Right lobe of liver (tissue), 6 donors: Measurements from ENCODE around the gene PCIF1. TPM values are rescaled to one million over a fixed set of nuclear protein-coding genes. Genes with fewer than 3 reads are reported as not detected.
"Not testable (repeated sequence)": the region's sequence is repeated elsewhere in the genome, so short reads cannot be mapped to it uniquely, and the experiment has no call there.

Source experiments
- ATAC-seq, 4 donors: fragments of 200-7000 bp; cut with Tn5 transposase; one replicate each; pipeline ENCODE4 v1.9.1; 2020; ENCODE audit warnings: mild to moderate bottlenecking in 4 of 4, moderate library complexity in 4 of 4
- DNase-seq, 3 donors: peaks; one replicate each; pipeline ENCODE4 v3.0.0-alpha.2; 2020
- H3K27ac ChIP-seq, 3 donors: fragments of 200-600 bp; one replicate each; pipeline ENCODE4 v1.8.0; 2022
- H3K27me3 ChIP-seq, 2 donors: fragments of 200-600 bp; one replicate each; pipeline ENCODE4 v1.8.0; 2022
- H3K36me3 ChIP-seq, 4 donors: fragments of 200-600 bp; sonication (generic) in 1 of 4; one replicate each; pipeline versions ENCODE4 v1.5.1 to v1.8.0; 2017 to 2022; ENCODE audit warnings: control low read depth in 1 of 4
- H3K4me1 ChIP-seq, 4 donors: fragments of 200-600 bp; sonication (generic) in 1 of 4; one replicate each; pipeline versions ENCODE4 v1.5.1 to v1.8.0; 2017 to 2022; ENCODE audit warnings: control low read depth in 1 of 4
- H3K4me3 ChIP-seq, 3 donors: fragments of 200-600 bp; one replicate each; pipeline ENCODE4 v1.8.0; 2022
- H3K9me3 ChIP-seq, 4 donors: fragments of 200-600 bp; sonication (generic) in 1 of 4; one replicate each; pipeline versions ENCODE4 v1.5.1 to v1.8.0; 2017 to 2022; ENCODE audit warnings: control low read depth in 1 of 4
- CTCF ChIP-seq, 4 donors: fragments of 200-600 bp in 3 of 4; fragments of 450-650 bp in 1 of 4; IDR thresholded peaks; one replicate each; pipeline versions ENCODE4 v1.5.1 to v1.8.0; 2016 to 2022; ENCODE audit warnings: antibody characterized with exemption in 4 of 4, mild to moderate bottlenecking in 2 of 4
- POLR2A ChIP-seq: fragments of 450-650 bp; IDR thresholded peaks from one replicate; pipeline ENCODE4 v1.6.1; 2017; ENCODE audit warnings: antibody characterized with exemption, mild to moderate bottlenecking
- whole genome bisulfite sequencing: methylation state at CpG from one replicate; pipeline ENCODE4 v1.1.6; 2018; ENCODE audit warnings: low coverage, low lambda C conversion rate; ENCODE audit not compliant: insufficient coverage; ENCODE audit errors: missing lambda C conversion rate; 5-methylcytosine and 5-hydroxymethylcytosine counted together
- intact Hi-C, 2 donors: fragments of 100-400 bp; cut with DNase I; formaldehyde crosslinking; loops; one replicate each; pipeline versions ENCODE4 v1.11.2 to v1.14.1; 2022
- total RNA-seq, 6 experiments: library from RNA; depleted of rRNA in 2 of 6; stranded (reverse); fragments of >200 nt in 2 of 6; fragmentation: NEBNext Ultra II Directional in 3 of 6; extraction: Animal tissue kit (Norgen Biotek cat#: 25700) in 3 of 6; gene quantifications; one replicate each; pipeline versions ENCODE4 v1.1.0 to v1.2.4, GENCODE V29; 2016 to 2023
- donor health status: DM: no; HTN: yes; CAD: no.
- donor health status: DM: no; HTN: no; CAD: no.
- donor health status: DM: no; HTN: no; CAD: no.
- donor health status: DM: no; HTN: yes; CAD: no.
- donor health status: DM: no; HTN: yes; CAD: no.

The PCIF1 gene
- total RNA-seq, 6 experiments from 2014 or later = 7.8 to 12.1 (median 9.5) TPM

- Histone ChIP-seq H3K36me3 (no peaks in the 10 kb centered on the region), H3K4me1 (peaks cover 0 to 5% (median 0%) of the 10 kb centered on the region in 4 donors), H3K4me3 (no peak overlapping the region), H3K9me3 (no peaks in the 10 kb centered on the region), H3K27me3 (no peaks in the 10 kb centered on the region), H3K27ac (no peak overlapping the region)
- TF ChIP-seq CTCF (IDR thresholded peaks at IDR 0.05) (no peak), POLR2A (no peak)
- intact Hi-C loops = no loop called here
- DNase-seq (peak in 1 of 3 donors; percentile 10), ATAC-seq (no peak)
- 68% methylated on average over 2 of the region's 6 CpGs for WGBS
Observed at GRCh38 chr20:45976086-45976485, 41.6 kb downstream of the PCIF1 start.

- 79% methylated on average over 3 of the region's 6 CpGs for WGBS
- Histone ChIP-seq H3K4me1 (no peaks in the 10 kb centered on the region), H3K4me3 (no peak overlapping the region), H3K9me3 (no peaks in the 10 kb centered on the region), H3K27ac (no peak overlapping the region), H3K36me3 (no peaks in the 10 kb centered on the region), H3K27me3 (no peaks in the 10 kb centered on the region)
- intact Hi-C loops = no loop called here
- DNase-seq (no peak), ATAC-seq (no peak)
- no peak for TF ChIP-seq POLR2A
- TF ChIP-seq CTCF (IDR thresholded peaks at IDR 0.05) = no peak
Observed at GRCh38 chr20:45981261-45981660, 46.8 kb downstream of the PCIF1 start.

GRCh38 chr20:45983279-45983743 is 48.8 kb downstream of the PCIF1 start:
- H3K4me1 ChIP-seq = no peaks in the 10 kb centered on the region
- TF ChIP-seq POLR2A (no peak), CTCF (IDR thresholded peaks at IDR 0.05) (no peak)

GRCh38 chr20:45985573-45985972 is 51.1 kb downstream of the PCIF1 start:
- no peak overlapping the region for H3K27ac ChIP-seq
- H3K9me3 ChIP-seq = no peaks in the 10 kb centered on the region
- ATAC-seq (no peak), DNase-seq (peak in 1 of 3 donors; percentile 15)
- H3K4me1 ChIP-seq = no peaks in the 10 kb centered on the region
- TF ChIP-seq POLR2A = no peak
- intact Hi-C loops = no loop called here
- H3K4me3 ChIP-seq = no peak overlapping the region
- WGBS = 91% methylated on average over 2 of the region's 7 CpGs
- no peaks in the 10 kb centered on the region for H3K36me3 ChIP-seq
- no peaks in the 10 kb centered on the region for H3K27me3 ChIP-seq

More at GRCh38 chr20:45983279-45983743, 48.8 kb downstream of the PCIF1 start:
- ATAC-seq (no peak), DNase-seq (peak in 1 of 3 donors; percentile 7)
- intact Hi-C loops = no loop called here
- H3K4me3 ChIP-seq = no peak overlapping the region
- no peaks in the 10 kb centered on the region for H3K36me3 ChIP-seq
- H3K9me3 ChIP-seq = no peaks in the 10 kb centered on the region
- WGBS = 55% methylated on average over 7 of the region's 7 CpGs
- H3K27ac ChIP-seq = no peak overlapping the region
- no peaks in the 10 kb centered on the region for H3K27me3 ChIP-seq

- Histone ChIP-seq H3K27ac (no peak overlapping the region), H3K4me3 (no peak overlapping the region), H3K36me3 (no peaks in the 10 kb centered on the region), H3K9me3 (no peaks in the 10 kb centered on the region), H3K27me3 (no peaks in the 10 kb centered on the region), H3K4me1 (no peaks in the 10 kb centered on the region)
- DNase-seq = peak; percentile 76 to 87 (median 84)
- 5% methylated on average over 11 of the region's 16 CpGs for WGBS
- peak; percentile 91 to 98 (median 93) for ATAC-seq
- TF ChIP-seq CTCF (IDR thresholded peaks at IDR 0.05) = peak; percentile 63 to 90 (median 86)
- no peak for TF ChIP-seq POLR2A
- intact Hi-C loops = no loop called here
Observed at GRCh38 chr20:45987108-45987780, 52.8 kb downstream of the PCIF1 start.

GRCh38 chr20:45988830-45989229 is 54.3 kb downstream of the PCIF1 start:
- H3K27ac ChIP-seq, intact Hi-C loops, H3K9me3 ChIP-seq, H3K27me3 ChIP-seq, H3K4me1 ChIP-seq, H3K36me3 ChIP-seq, ATAC-seq, H3K4me3 ChIP-seq: not testable (repeated sequence)
- peak in 1 of 3 donors; percentile 5 for DNase-seq
- 56% methylated on average over 6 of the region's 6 CpGs for WGBS
